Stimulated activated CD8-positive, alpha-beta memory T cell treated with anti-CD3 and anti-CD28 coated beads, Interleukin-4, amount 100 ng/mL, for 24 hours (primary cell): ENCODE measurements around the gene APOL5.
A peak's percentile ranks its signal among the peaks of the same experiment; 100 is the strongest.
"Not testable (repeated sequence)": the region's sequence is repeated elsewhere in the genome, so short reads cannot be mapped to it uniquely, and the experiment has no call there.

Source experiments
- DNase-seq: peaks from one replicate; pipeline ENCODE4 v3.0.0-alpha.2; 2020; ENCODE audit warnings: low read depth

APOL5 gene, protein sequence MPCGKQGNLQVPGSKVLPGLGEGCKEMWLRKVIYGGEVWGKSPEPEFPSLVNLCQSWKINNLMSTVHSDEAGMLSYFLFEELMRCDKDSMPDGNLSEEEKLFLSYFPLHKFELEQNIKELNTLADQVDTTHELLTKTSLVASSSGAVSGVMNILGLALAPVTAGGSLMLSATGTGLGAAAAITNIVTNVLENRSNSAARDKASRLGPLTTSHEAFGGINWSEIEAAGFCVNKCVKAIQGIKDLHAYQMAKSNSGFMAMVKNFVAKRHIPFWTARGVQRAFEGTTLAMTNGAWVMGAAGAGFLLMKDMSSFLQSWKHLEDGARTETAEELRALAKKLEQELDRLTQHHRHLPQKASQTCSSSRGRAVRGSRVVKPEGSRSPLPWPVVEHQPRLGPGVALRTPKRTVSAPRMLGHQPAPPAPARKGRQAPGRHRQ

GRCh38 chr22:35717572-35717971, at the start of gene APOL5:
Gene APOL5 (plus strand): TSS chr22:35717872. CDS start chr22:35717872, 0 bp downstream.
- DNase-seq = no peak

- no peak for DNase-seq
Measured at GRCh38 chr22:35674335-35674734, 43.3 kb upstream of the APOL5 start.

DNA sequence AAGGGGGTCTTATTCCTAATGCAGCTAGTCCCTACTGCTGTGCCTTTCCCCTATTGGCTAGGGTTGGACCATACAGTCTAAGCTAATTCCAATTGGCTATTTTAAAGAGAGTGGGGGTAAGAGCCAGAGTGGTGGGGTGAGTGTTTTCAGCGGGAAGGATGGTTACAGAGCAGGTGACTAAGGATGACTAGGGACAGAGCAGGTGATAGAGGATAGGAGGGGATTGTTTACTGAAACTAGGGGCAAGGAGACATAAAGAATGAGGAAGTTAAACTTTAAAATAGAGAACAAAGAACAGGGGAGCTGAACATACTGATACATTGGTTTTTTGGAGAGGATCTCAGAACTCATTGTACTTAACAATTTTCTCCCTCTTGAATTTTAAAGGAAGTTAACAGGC, 41.6 kb upstream of the APOL5 start:
- not testable (repeated sequence) for DNase-seq

- no peak for DNase-seq
Measured at GRCh38 chr22:35677460-35678187, 40.0 kb upstream of the APOL5 start.

DNA sequence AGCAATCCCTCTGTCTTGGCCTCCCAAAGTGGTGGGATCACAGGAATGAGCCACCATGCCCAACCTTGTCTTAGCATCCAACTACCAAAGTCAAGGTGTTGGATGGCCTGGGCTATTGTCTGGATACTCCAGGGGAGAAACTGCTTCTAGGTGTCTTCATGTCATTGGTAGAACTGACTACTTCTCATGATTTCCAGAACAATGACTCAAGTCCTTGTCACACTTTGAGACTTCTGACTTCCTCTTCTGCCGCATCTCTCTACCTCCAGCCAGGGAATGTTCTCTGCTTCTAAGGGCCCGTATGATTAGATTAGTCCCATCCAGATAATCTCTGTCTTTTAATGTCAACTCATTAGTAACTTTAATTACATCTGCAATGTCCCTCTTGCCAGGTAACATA, 38.8 kb upstream of the APOL5 start:
- DNase-seq = no peak

DNA sequence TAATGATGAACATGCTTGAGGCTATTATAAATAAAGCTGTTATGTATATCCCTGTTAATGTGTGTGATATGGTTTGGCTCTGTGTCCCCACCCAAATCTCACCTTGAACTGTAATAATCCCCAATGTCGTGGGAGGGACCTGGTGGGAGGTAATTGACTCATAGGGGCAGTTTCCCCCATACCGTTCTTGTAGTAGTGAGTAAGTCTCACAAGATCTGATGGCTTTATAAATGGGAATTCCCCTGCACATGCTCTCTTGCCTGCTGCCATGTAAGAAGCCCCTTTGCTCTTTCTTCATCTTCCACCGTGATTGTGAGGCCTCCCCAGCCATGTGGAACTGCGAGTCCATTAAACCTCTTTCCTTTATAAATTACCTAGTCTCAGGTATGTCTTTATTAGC, 38.2 kb upstream of the APOL5 start:
- peak; percentile 42 for DNase-seq

DNA sequence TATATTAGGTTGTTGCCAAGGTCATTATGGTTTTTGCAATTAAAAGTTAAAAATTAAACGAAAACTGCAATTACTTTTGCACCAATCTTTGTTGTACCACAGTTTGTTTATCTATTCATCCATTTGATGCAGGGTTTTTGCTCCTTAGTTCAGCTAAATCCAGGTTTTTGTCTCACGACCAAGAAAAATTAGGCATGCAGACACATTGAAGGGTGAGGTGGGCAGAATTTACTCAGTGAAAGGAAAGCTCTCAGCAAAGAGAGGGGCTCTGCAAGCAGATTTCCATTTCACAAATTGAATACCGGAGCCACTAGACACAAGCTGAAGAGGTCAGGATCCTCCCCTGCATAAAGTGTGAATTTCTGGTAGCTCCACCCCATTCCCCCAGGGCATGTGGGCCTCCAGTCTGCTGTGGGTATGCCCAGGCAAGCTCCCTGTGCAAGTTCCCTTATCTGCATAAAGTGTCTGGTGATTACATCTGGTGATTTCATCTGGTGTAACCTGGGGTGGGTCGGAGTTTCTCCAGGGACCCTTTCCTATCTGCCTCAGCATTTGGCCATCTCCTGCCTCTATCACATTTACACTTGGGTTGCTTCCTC, 36.1 kb upstream of the APOL5 start:
- DNase-seq = no peak

- no peak for DNase-seq
Measured at GRCh38 chr22:35683560-35683959, 34.1 kb upstream of the APOL5 start.

- DNase-seq = no peak
Measured at GRCh38 chr22:35684270-35684700, 33.4 kb upstream of the APOL5 start.

- DNase-seq = no peak
Measured at GRCh38 chr22:35684732-35685131, 32.9 kb upstream of the APOL5 start.

GRCh38 chr22:35685731-35686130, 31.9 kb upstream of the APOL5 start:
- no peak for DNase-seq

- DNase-seq = no peak
Measured at GRCh38 chr22:35686298-35686697, 31.4 kb upstream of the APOL5 start.

DNA sequence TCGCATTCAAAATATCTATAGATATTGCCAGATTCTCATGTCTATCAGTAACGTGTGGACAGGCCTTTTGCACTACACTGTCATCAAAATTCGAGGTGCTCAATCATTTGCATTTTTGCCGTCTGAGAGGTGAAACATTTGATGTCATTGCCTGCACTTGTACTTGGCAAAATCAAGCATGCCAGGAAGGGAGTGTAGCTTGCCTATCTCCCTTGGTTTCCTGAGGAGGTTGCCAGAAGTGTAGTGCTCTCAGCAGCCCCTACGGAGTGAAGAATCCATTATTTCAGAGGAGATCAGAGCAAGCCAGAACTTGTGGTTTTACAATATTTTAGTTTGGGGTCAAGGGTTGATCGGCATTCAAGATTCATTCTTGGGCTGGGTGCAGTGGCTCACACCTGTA, 30.2 kb upstream of the APOL5 start:
- no peak for DNase-seq

DNA sequence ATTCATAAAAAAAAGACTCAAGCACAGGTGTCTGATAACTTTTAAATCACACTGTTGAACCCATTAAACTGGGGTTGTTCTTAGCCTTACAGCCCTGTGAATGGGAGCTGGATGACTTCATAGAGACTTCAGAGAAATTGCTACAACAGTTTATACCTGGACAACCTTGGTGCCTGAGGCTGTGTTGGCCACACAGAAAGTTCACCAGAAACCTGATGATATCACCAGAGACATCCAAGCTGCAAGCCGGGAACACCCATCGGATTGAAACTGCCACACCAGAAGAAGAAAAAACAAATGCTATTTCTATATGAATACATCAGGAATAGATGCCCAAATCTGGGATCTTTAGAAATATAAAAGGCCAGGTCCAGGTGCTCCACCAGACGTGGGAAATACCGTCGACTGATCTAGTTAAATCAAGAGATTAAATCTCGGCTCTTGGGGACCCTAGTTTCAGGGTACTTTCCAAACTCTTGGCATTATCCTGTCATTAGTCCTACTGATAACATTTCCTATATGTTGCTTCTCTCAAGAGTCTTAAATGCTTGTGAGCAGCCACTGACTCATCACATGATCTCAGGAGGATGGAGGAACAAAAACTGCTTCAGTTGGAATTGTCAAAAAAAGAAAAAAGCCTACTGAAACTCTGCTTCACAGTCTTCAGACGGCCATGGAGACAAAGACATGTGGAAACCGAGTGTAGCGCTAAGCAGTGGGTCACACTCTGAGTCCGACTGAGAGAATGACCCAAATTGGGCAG, 28.6 kb upstream of the APOL5 start:
- DNase-seq = no peak

GRCh38 chr22:35690001-35690400, 27.7 kb upstream of the APOL5 start:
- DNase-seq = no peak

GRCh38 chr22:35695202-35695601, 22.5 kb upstream of the APOL5 start:
- no peak for DNase-seq

DNA sequence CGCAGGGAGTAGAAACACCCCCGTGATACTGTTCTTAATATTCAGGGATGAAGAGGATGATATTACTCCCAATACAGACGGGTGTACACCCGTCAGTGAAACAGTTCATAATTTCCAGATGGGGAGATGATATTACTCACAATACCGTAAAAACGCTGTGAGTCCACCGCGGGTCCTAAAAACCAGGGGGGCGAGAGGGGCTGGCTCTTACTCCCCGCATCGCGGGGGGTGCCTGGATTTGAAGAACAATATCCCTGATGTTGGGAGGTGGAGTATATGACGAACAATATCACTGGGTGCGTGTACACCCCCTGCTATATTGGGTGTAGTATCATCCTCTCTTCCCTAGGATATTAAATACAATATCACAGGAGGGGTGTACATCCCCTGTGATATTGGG, 20.5 kb upstream of the APOL5 start:
- DNase-seq = no peak

- not testable (repeated sequence) for DNase-seq
Measured at GRCh38 chr22:35699852-35700251, 17.8 kb upstream of the APOL5 start.

GRCh38 chr22:35703861-35704584, 13.6 kb upstream of the APOL5 start:
- DNase-seq = no peak

DNA sequence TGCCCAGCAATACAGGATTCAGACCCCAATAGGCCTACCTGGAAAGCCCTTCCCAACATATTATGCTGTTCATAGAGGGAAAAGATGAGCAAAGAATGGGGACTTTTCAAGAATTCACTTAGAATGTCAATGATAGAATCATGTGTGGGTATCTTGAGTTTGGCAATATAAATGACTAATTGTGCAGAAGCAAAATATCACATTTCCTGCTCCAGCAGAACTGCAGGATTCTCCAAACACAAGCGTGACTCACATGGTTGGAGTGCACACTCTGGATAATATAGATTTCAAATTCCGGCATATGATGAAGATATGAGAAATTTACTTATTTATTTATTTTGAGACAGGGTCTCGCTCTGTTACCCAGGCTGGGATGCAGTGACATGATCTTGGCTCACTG, 12.5 kb upstream of the APOL5 start:
- DNase-seq = no peak

GRCh38 chr22:35708453-35708852, 9.2 kb upstream of the APOL5 start:
- no peak for DNase-seq

GRCh38 chr22:35708917-35709316, 8.8 kb upstream of the APOL5 start:
- DNase-seq = no peak
